Measurements from ENCODE around the gene PXMP4. TPM values are rescaled to one million over a fixed set of nuclear protein-coding genes. Genes with fewer than 3 reads are reported as not detected.

The PXMP4 gene
- total RNA-seq, 1 experiment from 2014 or later, result 3.3 TPM

DNA sequence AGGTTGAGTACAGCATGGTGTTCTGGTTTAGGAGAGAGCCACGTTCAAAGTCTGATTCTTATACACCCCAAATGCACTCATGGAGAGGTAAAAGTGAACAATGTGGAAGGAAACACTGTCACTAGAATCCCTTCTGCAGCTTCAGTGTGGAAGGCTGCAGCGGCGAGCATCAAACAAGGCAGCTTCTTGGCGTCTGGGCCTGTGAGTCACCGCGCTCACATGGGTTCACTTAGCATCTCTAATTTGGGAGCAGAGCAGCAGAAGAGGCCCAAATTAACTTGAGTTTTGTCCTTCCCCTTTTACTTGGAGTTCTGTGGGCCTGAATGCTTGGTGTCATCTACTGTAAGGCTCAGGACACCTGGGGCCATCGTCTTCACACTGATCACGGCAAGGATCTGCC is 23.0 kb downstream of the PXMP4 start:
- Mint-ChIP-seq H3K27me3 (ENCODE audit: low read depth) (peaks cover 9% of the 10 kb centered on the region), H3K4me1 (peaks cover 14% of the 10 kb centered on the region), H3K4me3 (no peak overlapping the region), H3K36me3 (peaks cover 19% of the 10 kb centered on the region), H3K9me3 (peaks cover 15% of the 10 kb centered on the region), H3K27ac (no peak overlapping the region)
- no peak for TF ChIP-seq HMGA2 (CRISPR knock-in tag; IDR thresholded peaks at IDR 0.05)
- no peak for TF ChIP-seq CREB1 (CRISPR knock-in tag; IDR thresholded peaks at IDR 0.05)
- TF ChIP-seq ETV6 (CRISPR knock-in tag; IDR thresholded peaks at IDR 0.05), result no peak
- no peak for TF ChIP-seq ZNF121 (CRISPR knock-in tag; IDR thresholded peaks at IDR 0.05)
- TF ChIP-seq, protein P1, sequence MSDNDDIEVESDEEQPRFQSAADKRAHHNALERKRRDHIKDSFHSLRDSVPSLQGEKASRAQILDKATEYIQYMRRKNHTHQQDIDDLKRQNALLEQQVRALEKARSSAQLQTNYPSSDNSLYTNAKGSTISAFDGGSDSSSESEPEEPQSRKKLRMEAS (CRISPR knock-in tag; IDR thresholded peaks at IDR 0.05), result no peak
- no peak for TF ChIP-seq GABPB1 (CRISPR knock-in tag; IDR thresholded peaks at IDR 0.05)
- TF ChIP-seq, protein P2, sequence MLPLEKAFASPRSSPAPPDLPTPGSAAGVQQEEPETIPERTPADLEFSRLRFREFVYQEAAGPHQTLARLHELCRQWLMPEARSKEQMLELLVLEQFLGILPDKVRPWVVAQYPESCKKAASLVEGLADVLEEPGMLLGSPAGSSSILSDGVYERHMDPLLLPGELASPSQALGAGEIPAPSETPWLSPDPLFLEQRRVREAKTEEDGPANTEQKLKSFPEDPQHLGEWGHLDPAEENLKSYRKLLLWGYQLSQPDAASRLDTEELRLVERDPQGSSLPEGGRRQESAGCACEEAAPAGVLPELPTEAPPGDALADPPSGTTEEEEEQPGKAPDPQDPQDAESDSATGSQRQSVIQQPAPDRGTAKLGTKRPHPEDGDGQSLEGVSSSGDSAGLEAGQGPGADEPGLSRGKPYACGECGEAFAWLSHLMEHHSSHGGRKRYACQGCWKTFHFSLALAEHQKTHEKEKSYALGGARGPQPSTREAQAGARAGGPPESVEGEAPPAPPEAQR (CRISPR knock-in tag; IDR thresholded peaks at IDR 0.05), result no peak
- no peak for TF ChIP-seq FOXP1 (CRISPR knock-in tag; IDR thresholded peaks at IDR 0.05; ENCODE audit: borderline replicate concordance)
- TF ChIP-seq, protein P3, sequence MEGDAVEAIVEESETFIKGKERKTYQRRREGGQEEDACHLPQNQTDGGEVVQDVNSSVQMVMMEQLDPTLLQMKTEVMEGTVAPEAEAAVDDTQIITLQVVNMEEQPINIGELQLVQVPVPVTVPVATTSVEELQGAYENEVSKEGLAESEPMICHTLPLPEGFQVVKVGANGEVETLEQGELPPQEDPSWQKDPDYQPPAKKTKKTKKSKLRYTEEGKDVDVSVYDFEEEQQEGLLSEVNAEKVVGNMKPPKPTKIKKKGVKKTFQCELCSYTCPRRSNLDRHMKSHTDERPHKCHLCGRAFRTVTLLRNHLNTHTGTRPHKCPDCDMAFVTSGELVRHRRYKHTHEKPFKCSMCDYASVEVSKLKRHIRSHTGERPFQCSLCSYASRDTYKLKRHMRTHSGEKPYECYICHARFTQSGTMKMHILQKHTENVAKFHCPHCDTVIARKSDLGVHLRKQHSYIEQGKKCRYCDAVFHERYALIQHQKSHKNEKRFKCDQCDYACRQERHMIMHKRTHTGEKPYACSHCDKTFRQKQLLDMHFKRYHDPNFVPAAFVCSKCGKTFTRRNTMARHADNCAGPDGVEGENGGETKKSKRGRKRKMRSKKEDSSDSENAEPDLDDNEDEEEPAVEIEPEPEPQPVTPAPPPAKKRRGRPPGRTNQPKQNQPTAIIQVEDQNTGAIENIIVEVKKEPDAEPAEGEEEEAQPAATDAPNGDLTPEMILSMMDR (IDR thresholded peaks at IDR 0.05), result no peak
- no peak for TF ChIP-seq ZBTB21 (CRISPR knock-in tag; IDR thresholded peaks at IDR 0.05; ENCODE audit: borderline replicate concordance)
- TF ChIP-seq TP53 (CRISPR knock-in tag; IDR thresholded peaks at IDR 0.05), result no peak
- TF ChIP-seq, protein P4, sequence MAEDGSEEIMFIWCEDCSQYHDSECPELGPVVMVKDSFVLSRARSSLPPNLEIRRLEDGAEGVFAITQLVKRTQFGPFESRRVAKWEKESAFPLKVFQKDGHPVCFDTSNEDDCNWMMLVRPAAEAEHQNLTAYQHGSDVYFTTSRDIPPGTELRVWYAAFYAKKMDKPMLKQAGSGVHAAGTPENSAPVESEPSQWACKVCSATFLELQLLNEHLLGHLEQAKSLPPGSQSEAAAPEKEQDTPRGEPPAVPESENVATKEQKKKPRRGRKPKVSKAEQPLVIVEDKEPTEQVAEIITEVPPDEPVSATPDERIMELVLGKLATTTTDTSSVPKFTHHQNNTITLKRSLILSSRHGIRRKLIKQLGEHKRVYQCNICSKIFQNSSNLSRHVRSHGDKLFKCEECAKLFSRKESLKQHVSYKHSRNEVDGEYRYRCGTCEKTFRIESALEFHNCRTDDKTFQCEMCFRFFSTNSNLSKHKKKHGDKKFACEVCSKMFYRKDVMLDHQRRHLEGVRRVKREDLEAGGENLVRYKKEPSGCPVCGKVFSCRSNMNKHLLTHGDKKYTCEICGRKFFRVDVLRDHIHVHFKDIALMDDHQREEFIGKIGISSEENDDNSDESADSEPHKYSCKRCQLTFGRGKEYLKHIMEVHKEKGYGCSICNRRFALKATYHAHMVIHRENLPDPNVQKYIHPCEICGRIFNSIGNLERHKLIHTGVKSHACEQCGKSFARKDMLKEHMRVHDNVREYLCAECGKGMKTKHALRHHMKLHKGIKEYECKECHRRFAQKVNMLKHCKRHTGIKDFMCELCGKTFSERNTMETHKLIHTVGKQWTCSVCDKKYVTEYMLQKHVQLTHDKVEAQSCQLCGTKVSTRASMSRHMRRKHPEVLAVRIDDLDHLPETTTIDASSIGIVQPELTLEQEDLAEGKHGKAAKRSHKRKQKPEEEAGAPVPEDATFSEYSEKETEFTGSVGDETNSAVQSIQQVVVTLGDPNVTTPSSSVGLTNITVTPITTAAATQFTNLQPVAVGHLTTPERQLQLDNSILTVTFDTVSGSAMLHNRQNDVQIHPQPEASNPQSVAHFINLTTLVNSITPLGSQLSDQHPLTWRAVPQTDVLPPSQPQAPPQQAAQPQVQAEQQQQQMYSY (CRISPR knock-in tag; IDR thresholded peaks at IDR 0.05), result no peak
- TF ChIP-seq, protein P5, sequence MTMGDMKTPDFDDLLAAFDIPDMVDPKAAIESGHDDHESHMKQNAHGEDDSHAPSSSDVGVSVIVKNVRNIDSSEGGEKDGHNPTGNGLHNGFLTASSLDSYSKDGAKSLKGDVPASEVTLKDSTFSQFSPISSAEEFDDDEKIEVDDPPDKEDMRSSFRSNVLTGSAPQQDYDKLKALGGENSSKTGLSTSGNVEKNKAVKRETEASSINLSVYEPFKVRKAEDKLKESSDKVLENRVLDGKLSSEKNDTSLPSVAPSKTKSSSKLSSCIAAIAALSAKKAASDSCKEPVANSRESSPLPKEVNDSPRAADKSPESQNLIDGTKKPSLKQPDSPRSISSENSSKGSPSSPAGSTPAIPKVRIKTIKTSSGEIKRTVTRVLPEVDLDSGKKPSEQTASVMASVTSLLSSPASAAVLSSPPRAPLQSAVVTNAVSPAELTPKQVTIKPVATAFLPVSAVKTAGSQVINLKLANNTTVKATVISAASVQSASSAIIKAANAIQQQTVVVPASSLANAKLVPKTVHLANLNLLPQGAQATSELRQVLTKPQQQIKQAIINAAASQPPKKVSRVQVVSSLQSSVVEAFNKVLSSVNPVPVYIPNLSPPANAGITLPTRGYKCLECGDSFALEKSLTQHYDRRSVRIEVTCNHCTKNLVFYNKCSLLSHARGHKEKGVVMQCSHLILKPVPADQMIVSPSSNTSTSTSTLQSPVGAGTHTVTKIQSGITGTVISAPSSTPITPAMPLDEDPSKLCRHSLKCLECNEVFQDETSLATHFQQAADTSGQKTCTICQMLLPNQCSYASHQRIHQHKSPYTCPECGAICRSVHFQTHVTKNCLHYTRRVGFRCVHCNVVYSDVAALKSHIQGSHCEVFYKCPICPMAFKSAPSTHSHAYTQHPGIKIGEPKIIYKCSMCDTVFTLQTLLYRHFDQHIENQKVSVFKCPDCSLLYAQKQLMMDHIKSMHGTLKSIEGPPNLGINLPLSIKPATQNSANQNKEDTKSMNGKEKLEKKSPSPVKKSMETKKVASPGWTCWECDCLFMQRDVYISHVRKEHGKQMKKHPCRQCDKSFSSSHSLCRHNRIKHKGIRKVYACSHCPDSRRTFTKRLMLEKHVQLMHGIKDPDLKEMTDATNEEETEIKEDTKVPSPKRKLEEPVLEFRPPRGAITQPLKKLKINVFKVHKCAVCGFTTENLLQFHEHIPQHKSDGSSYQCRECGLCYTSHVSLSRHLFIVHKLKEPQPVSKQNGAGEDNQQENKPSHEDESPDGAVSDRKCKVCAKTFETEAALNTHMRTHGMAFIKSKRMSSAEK (CRISPR knock-in tag; IDR thresholded peaks at IDR 0.05; ENCODE audit: borderline replicate concordance), result no peak
- no peak for TF ChIP-seq JAZF1 (CRISPR knock-in tag; IDR thresholded peaks at IDR 0.05)
- no peak for TF ChIP-seq NFE2L1 (CRISPR knock-in tag; IDR thresholded peaks at IDR 0.05)
- TF ChIP-seq, protein P6, sequence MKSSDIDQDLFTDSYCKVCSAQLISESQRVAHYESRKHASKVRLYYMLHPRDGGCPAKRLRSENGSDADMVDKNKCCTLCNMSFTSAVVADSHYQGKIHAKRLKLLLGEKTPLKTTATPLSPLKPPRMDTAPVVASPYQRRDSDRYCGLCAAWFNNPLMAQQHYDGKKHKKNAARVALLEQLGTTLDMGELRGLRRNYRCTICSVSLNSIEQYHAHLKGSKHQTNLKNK (CRISPR knock-in tag; IDR thresholded peaks at IDR 0.05), result no peak
- TF ChIP-seq, protein P7, sequence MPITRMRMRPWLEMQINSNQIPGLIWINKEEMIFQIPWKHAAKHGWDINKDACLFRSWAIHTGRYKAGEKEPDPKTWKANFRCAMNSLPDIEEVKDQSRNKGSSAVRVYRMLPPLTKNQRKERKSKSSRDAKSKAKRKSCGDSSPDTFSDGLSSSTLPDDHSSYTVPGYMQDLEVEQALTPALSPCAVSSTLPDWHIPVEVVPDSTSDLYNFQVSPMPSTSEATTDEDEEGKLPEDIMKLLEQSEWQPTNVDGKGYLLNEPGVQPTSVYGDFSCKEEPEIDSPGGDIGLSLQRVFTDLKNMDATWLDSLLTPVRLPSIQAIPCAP (CRISPR knock-in tag; IDR thresholded peaks at IDR 0.05), result no peak
- TF ChIP-seq, protein P8, sequence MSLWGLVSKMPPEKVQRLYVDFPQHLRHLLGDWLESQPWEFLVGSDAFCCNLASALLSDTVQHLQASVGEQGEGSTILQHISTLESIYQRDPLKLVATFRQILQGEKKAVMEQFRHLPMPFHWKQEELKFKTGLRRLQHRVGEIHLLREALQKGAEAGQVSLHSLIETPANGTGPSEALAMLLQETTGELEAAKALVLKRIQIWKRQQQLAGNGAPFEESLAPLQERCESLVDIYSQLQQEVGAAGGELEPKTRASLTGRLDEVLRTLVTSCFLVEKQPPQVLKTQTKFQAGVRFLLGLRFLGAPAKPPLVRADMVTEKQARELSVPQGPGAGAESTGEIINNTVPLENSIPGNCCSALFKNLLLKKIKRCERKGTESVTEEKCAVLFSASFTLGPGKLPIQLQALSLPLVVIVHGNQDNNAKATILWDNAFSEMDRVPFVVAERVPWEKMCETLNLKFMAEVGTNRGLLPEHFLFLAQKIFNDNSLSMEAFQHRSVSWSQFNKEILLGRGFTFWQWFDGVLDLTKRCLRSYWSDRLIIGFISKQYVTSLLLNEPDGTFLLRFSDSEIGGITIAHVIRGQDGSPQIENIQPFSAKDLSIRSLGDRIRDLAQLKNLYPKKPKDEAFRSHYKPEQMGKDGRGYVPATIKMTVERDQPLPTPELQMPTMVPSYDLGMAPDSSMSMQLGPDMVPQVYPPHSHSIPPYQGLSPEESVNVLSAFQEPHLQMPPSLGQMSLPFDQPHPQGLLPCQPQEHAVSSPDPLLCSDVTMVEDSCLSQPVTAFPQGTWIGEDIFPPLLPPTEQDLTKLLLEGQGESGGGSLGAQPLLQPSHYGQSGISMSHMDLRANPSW (CRISPR knock-in tag; conservative IDR thresholded peaks at IDR 0.05; ENCODE audit: low read depth), result no peak
- TF ChIP-seq, protein P9, sequence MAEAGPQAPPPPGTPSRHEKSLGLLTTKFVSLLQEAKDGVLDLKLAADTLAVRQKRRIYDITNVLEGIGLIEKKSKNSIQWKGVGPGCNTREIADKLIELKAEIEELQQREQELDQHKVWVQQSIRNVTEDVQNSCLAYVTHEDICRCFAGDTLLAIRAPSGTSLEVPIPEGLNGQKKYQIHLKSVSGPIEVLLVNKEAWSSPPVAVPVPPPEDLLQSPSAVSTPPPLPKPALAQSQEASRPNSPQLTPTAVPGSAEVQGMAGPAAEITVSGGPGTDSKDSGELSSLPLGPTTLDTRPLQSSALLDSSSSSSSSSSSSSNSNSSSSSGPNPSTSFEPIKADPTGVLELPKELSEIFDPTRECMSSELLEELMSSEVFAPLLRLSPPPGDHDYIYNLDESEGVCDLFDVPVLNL (CRISPR knock-in tag; IDR thresholded peaks at IDR 0.05; ENCODE audit: borderline replicate concordance, low read depth), result no peak
- ChIA-PET POLR2A (no interaction called here), CTCF (no interaction called here)
- DNase-seq (ENCODE audit: low spot score), result no peak
- no peak for ATAC-seq

Measured in WTC11 (cell line).